C4-2B (cell line): Measurements from ENCODE around the gene TMEM145.

ENCODE experiments used
- ZFX ChIP-seq: fragments of 450-650 bp; IDR thresholded peaks from 2 replicates; pipeline ENCODE4 v1.6.1; 2017
- TF ChIP-seq, protein P1 (sequence below): fragments of 450-650 bp; conservative IDR thresholded peaks from 2 replicates; pipeline ENCODE4 v1.5.1; 2017; ENCODE audit warnings: mild to moderate bottlenecking

GRCh38 chr19:42285988-42286348 is 27.1 kb upstream of the TMEM145 start:
- TF ChIP-seq, protein P1, sequence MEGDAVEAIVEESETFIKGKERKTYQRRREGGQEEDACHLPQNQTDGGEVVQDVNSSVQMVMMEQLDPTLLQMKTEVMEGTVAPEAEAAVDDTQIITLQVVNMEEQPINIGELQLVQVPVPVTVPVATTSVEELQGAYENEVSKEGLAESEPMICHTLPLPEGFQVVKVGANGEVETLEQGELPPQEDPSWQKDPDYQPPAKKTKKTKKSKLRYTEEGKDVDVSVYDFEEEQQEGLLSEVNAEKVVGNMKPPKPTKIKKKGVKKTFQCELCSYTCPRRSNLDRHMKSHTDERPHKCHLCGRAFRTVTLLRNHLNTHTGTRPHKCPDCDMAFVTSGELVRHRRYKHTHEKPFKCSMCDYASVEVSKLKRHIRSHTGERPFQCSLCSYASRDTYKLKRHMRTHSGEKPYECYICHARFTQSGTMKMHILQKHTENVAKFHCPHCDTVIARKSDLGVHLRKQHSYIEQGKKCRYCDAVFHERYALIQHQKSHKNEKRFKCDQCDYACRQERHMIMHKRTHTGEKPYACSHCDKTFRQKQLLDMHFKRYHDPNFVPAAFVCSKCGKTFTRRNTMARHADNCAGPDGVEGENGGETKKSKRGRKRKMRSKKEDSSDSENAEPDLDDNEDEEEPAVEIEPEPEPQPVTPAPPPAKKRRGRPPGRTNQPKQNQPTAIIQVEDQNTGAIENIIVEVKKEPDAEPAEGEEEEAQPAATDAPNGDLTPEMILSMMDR, result no peak
- TF ChIP-seq ZFX, result no peak
